Aorta (tissue), 5 donors: ENCODE measurements around the gene TBCK. TPM values are rescaled to one million over a fixed set of nuclear protein-coding genes. Genes with fewer than 3 reads are reported as not detected.

Source experiments
- ATAC-seq: fragments of 200-7000 bp; cut with Tn5 transposase; one replicate; pipeline ENCODE4 v1.9.1; 2022; ENCODE audit warnings: moderate library complexity; ENCODE audit not compliant: low FRiP score
- DNase-seq, 2 donors: peaks; one replicate each; pipeline ENCODE4 v3.0.0-alpha.2; 2020
- H3K27ac ChIP-seq, 2 donors: one replicate each; pipeline ENCODE4 v1.5.1; 2013; ENCODE audit warnings: low read length in 2 of 2, mild to moderate bottlenecking in 2 of 2, moderate library complexity in 2 of 2, control low read depth in 1 of 2, inconsistent platforms in 1 of 2, low read depth in 1 of 2
- H3K27me3 ChIP-seq, 2 donors: one replicate each; pipeline ENCODE4 v1.6.1; 2013; ENCODE audit warnings: control low read depth in 1 of 2, low read length in 1 of 2, mild to moderate bottlenecking in 1 of 2, moderate library complexity in 1 of 2; ENCODE audit not compliant: insufficient read depth in 2 of 2, control insufficient read depth in 1 of 2
- H3K36me3 ChIP-seq, 2 donors: one replicate each; pipeline ENCODE4 v1.6.1; 2013; ENCODE audit warnings: control low read depth in 1 of 2, low read length in 1 of 2, mild to moderate bottlenecking in 1 of 2; ENCODE audit not compliant: insufficient read depth in 2 of 2, control insufficient read depth in 1 of 2
- H3K4me1 ChIP-seq, 2 donors: one replicate each; pipeline ENCODE4 v1.6.1; 2013; ENCODE audit warnings: low read length in 2 of 2, control low read depth in 1 of 2, mild to moderate bottlenecking in 1 of 2, moderate library complexity in 1 of 2; ENCODE audit not compliant: insufficient read depth in 2 of 2, control insufficient read depth in 1 of 2
- H3K4me3 ChIP-seq, 2 donors: one replicate each; pipeline ENCODE4 v1.5.1; 2013; ENCODE audit warnings: low read length in 2 of 2, control low read depth in 1 of 2, mild to moderate bottlenecking in 1 of 2
- H3K9me3 ChIP-seq: one replicate; pipeline ENCODE4 v1.6.1; 2013; ENCODE audit warnings: mild to moderate bottlenecking, low read length; ENCODE audit not compliant: control insufficient read depth
- WGBS, 2 donors: extraction: QIAGEN DNeasy Blood & Tissue Kit; methylation state at CpG; one replicate each; pipeline ENCODE4 v1.1.7; 2013; 5-methylcytosine and 5-hydroxymethylcytosine counted together
- intact Hi-C, 2 donors: fragments of 100-400 bp; cut with DNase I; formaldehyde crosslinking; loops; one replicate each; pipeline versions ENCODE4 v1.14.2 to v1.15.0; 2022
- polyA plus RNA-seq, 2 donors: library from polyadenylated mRNA; stranded (reverse); fragments of 200-250 nt; gene quantifications; one replicate each; pipeline ENCODE4 v1.2.3, GENCODE V29; 2013
- total RNA-seq, 2 donors: library from RNA; stranded (reverse); fragmentation: NEBNext Ultra II Directional; extraction: Animal tissue kit (Norgen Biotek cat#: 25700); gene quantifications; one replicate each; pipeline ENCODE4 v1.2.1, GENCODE V29; 2021
- donor health status: healthy with polysubstance abuse.
- donor health status: Bipolar disorder and iron deficiency.
- donor health status: DM: no; HTN: no; CAD: no.
- donor health status: DM: no; HTN: no; CAD: no.
- donor health status: DM: yes; HTN: yes; CAD: no.

TBCK gene
- total and polyA plus RNA-seq, 4 donors: 8.3 to 64.1 (median 31.1) TPM

GRCh38 chr4:106038012-106038411 lies 278.0 kb downstream of the TBCK start:
- H3K36me3 ChIP-seq: no peaks in the 10 kb centered on the region
- 50 to 65% methylated on average over 2 of the region's 2 CpGs for WGBS, 2 donors
- DNase-seq: no peak
- no peaks in the 10 kb centered on the region for H3K9me3 ChIP-seq
- H3K27me3 ChIP-seq: no peaks in the 10 kb centered on the region
- intact Hi-C loops: loop anchor here in 1 of 2 donors (5.0 kb wide), 1 partner anchor 46 kb away; no protein-coding TSS in a partner anchor
- H3K4me1 ChIP-seq: peaks cover 2 to 4% of the 10 kb centered on the region in 2 donors
- no peak overlapping the region for H3K4me3 ChIP-seq
- no peak for ATAC-seq
- H3K27ac ChIP-seq: no peak overlapping the region

- no peak overlapping the region for H3K27ac ChIP-seq
- no peaks in the 10 kb centered on the region for H3K27me3 ChIP-seq
- WGBS, 2 donors: 88% methylated on average over 2 of the region's 2 CpGs
- peaks cover 2 to 4% of the 10 kb centered on the region in 2 donors for H3K4me1 ChIP-seq
- intact Hi-C loops: loop anchor here in 1 of 2 donors (5.0 kb wide), 1 partner anchor 45 kb away; no protein-coding TSS in a partner anchor
- H3K36me3 ChIP-seq: no peaks in the 10 kb centered on the region
- ATAC-seq (no peak), DNase-seq (no peak)
- H3K4me3 ChIP-seq: no peak overlapping the region
- no peaks in the 10 kb centered on the region for H3K9me3 ChIP-seq
Observed at GRCh38 chr4:106036848-106037247, 279.2 kb downstream of the TBCK start.

- no peak overlapping the region for H3K27ac ChIP-seq
- WGBS, 2 donors: 86 to 88% methylated on average over 3 of the region's 3 CpGs
- H3K9me3 ChIP-seq: no peaks in the 10 kb centered on the region
- no peaks in the 10 kb centered on the region for H3K27me3 ChIP-seq
- ATAC-seq (no peak), DNase-seq (no peak)
- intact Hi-C loops: loop anchor here in 1 of 2 donors (5.0 kb wide), 1 partner anchor 44 kb away; no protein-coding TSS in a partner anchor
- peaks cover 2 to 4% of the 10 kb centered on the region in 2 donors for H3K4me1 ChIP-seq
- H3K4me3 ChIP-seq: no peak overlapping the region
- no peaks in the 10 kb centered on the region for H3K36me3 ChIP-seq
Observed at GRCh38 chr4:106036334-106036733, 279.7 kb downstream of the TBCK start.

GRCh38 chr4:106035204-106035603 lies 280.8 kb downstream of the TBCK start:
- DNase-seq: no peak
- Histone ChIP-seq H3K4me1 (peaks cover 2 to 4% of the 10 kb centered on the region in 2 donors), H3K9me3 (no peaks in the 10 kb centered on the region), H3K36me3 (no peaks in the 10 kb centered on the region), H3K27ac (no peak overlapping the region), H3K27me3 (no peaks in the 10 kb centered on the region), H3K4me3 (no peak overlapping the region)
- 98 to 100% methylated on average over 1 of the region's 1 CpG for WGBS, 2 donors
- intact Hi-C loops: loop anchor here in 1 of 2 donors (5.0 kb wide), 1 partner anchor 43 kb away; no protein-coding TSS in a partner anchor
- ATAC-seq: no peak

GRCh38 chr4:106034751-106035150 lies 281.3 kb downstream of the TBCK start:
- Histone ChIP-seq H3K4me1 (peaks cover 2 to 4% of the 10 kb centered on the region in 2 donors), H3K4me3 (no peak overlapping the region), H3K27me3 (no peaks in the 10 kb centered on the region), H3K36me3 (no peaks in the 10 kb centered on the region), H3K27ac (peak overlapping the region in 1 of 2 donors; percentile 33), H3K9me3 (no peaks in the 10 kb centered on the region)
- no peak for DNase-seq
- intact Hi-C loops: loop anchor here in 1 of 2 donors (5.0 kb wide), 1 partner anchor 42 kb away; no protein-coding TSS in a partner anchor
- ATAC-seq: no peak

- Histone ChIP-seq H3K27me3 (no peaks in the 10 kb centered on the region), H3K27ac (peak overlapping the region; percentile 33 to 40), H3K4me3 (no peak overlapping the region), H3K36me3 (no peaks in the 10 kb centered on the region), H3K9me3 (no peaks in the 10 kb centered on the region), H3K4me1 (peaks cover 2 to 4% of the 10 kb centered on the region in 2 donors)
- DNase-seq (no peak), ATAC-seq (no peak)
- intact Hi-C loops: no loop called here
- 16 to 18% methylated on average over 3 of the region's 3 CpGs for WGBS, 2 donors
Observed at GRCh38 chr4:106034220-106034619, 281.8 kb downstream of the TBCK start.

GRCh38 chr4:106033469-106033868 lies 282.5 kb downstream of the TBCK start:
- DNase-seq (no peak), ATAC-seq (no peak)
- Histone ChIP-seq H3K27ac (peak overlapping the region; percentile 33 to 84), H3K4me3 (no peak overlapping the region), H3K4me1 (peaks cover 2 to 4% of the 10 kb centered on the region in 2 donors), H3K36me3 (no peaks in the 10 kb centered on the region), H3K9me3 (no peaks in the 10 kb centered on the region), H3K27me3 (no peaks in the 10 kb centered on the region)
- intact Hi-C loops: no loop called here

- intact Hi-C loops: no loop called here
- Histone ChIP-seq H3K27me3 (no peaks in the 10 kb centered on the region), H3K4me3 (no peak overlapping the region), H3K27ac (peak overlapping the region; percentile 33 to 84), H3K4me1 (peaks cover 2 to 4% of the 10 kb centered on the region in 2 donors), H3K9me3 (no peaks in the 10 kb centered on the region), H3K36me3 (no peaks in the 10 kb centered on the region)
- WGBS, 2 donors: 0 to 7% methylated on average over 1 of the region's 1 CpG
- DNase-seq (peak; percentile 50 to 76), ATAC-seq (peak; percentile 85)
Observed at GRCh38 chr4:106032851-106033286, 283.1 kb downstream of the TBCK start.

- H3K27ac ChIP-seq: no peak overlapping the region
- DNase-seq (no peak), ATAC-seq (no peak)
- H3K9me3 ChIP-seq: peaks cover 4% of the 10 kb centered on the region
- no peaks in the 10 kb centered on the region for H3K36me3 ChIP-seq
- 86 to 91% methylated on average over 2 of the region's 2 CpGs for WGBS, 2 donors
- no peak overlapping the region for H3K4me3 ChIP-seq
- no peaks in the 10 kb centered on the region for H3K27me3 ChIP-seq
- no peaks in the 10 kb centered on the region for H3K4me1 ChIP-seq
- intact Hi-C loops: no loop called here
Observed at GRCh38 chr4:106022454-106022853, 293.6 kb downstream of the TBCK start.
